Prostate gland (tissue), 2 donors: Measurements from ENCODE around the gene GNA12. TPM values are rescaled to one million over a fixed set of nuclear protein-coding genes. Genes with fewer than 3 reads are reported as not detected.

Experiments
- DNase-seq: peaks from one replicate; pipeline ENCODE4 v3.0.0-alpha.2; 2019; ENCODE audit warnings: low spot score
- H3K27ac ChIP-seq, 2 donors: fragments of 200-600 bp; sonication (generic); 2 replicates each; pipeline ENCODE4 v1.5.1; 2017 to 2019
- H3K27me3 ChIP-seq: fragments of 200-600 bp; sonication (generic); replicated peaks from 2 replicates; pipeline ENCODE4 v1.5.1; 2019; ENCODE audit not compliant: insufficient read depth
- H3K36me3 ChIP-seq, 2 donors: fragments of 200-600 bp; sonication (generic); 1 replicate in 1 of 2; 2 replicates in 1 of 2; pipeline versions ENCODE4 v1.5.1 to v1.8.1; 2017 to 2019
- H3K4me1 ChIP-seq: fragments of 200-600 bp; sonication (generic); replicated peaks from 2 replicates; pipeline ENCODE4 v1.5.1; 2019
- H3K4me3 ChIP-seq, 2 donors: fragments of 200-600 bp; sonication (generic); 2 replicates each; pipeline ENCODE4 v1.5.1; 2017 to 2019
- H3K9me3 ChIP-seq: fragments of 200-600 bp; sonication (generic); 2 replicates; pipeline ENCODE4 v1.5.1; 2017
- POLR2A ChIP-seq: fragments of 450-650 bp; IDR thresholded peaks from one replicate; pipeline ENCODE4 v1.6.1; 2016; ENCODE audit warnings: antibody characterized with exemption, mild to moderate bottlenecking
- POLR2AphosphoS5 ChIP-seq: sonication (generic); formaldehyde crosslinking; IDR thresholded peaks from one replicate; pipeline ENCODE4 v1.6.1; 2017; ENCODE audit warnings: antibody characterized with exemption
- WGBS: methylation state at CpG from one replicate; pipeline ENCODE4 v1.1.5; 2018; 5-methylcytosine and 5-hydroxymethylcytosine counted together
- intact Hi-C: fragments of 100-400 bp; cut with DNase I; formaldehyde crosslinking; loops from one replicate; pipeline ENCODE4 v1.14.2; 2022
- total RNA-seq, 2 donors: library from RNA; depleted of rRNA; stranded (reverse); fragments of >200 nt; gene quantifications; one replicate each; pipeline ENCODE4 v1.1.0, GENCODE V29; 2016
- TF ChIP-seq, protein P1 (sequence below), 4 experiments: fragments of 200-600 bp in 2 of 4; fragments of 450-650 bp in 2 of 4; sonication (generic) in 2 of 4; IDR thresholded peaks; 1 replicate in 3 of 4; 2 replicates in 1 of 4; pipeline ENCODE4 v1.5.1; 2016 to 2019; ENCODE audit warnings: antibody characterized with exemption in 4 of 4, mild to moderate bottlenecking in 2 of 4, moderate library complexity in 2 of 4

The GNA12 gene
- total RNA-seq, 2 donors from 2014 or later = 22.6 to 102 TPM

DNA sequence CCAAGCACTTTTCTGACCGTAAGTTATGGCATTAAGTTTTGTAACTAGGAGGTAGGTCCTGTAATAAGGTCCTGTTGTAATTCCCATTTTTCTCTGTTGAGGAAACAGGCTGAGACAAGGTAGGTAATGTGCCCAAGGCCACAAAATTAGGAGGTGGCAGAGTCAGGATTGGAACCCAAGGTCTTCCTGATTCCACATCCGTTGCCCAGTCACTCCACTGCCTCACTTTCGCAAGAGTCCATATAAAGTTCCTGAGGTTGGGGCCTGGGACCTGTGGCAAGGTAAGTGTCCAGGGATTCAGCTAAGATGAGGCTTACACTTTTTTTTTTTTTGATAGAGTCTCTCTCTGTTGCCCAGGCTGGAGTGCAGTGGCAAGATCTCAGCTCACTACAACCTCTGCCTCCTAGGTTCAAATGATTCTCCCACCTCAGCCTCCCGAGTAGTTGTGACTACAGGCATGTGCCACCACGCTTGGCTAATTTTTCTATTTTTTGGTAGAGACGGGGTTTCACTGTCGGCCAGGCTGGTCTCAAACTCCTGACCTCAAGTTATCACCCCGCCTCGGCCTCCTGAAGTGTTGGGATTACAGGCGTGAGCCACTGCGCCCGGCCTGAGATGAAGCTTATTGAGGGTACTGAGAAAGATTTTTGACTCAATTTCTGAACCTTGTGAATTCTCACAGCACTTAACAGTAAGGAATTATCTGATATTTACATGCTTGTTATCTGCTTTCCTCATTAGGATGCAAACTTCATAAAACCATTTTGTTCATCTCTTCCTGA lies 20.3 kb upstream of the GNA12 start:
- TF ChIP-seq, protein P1, sequence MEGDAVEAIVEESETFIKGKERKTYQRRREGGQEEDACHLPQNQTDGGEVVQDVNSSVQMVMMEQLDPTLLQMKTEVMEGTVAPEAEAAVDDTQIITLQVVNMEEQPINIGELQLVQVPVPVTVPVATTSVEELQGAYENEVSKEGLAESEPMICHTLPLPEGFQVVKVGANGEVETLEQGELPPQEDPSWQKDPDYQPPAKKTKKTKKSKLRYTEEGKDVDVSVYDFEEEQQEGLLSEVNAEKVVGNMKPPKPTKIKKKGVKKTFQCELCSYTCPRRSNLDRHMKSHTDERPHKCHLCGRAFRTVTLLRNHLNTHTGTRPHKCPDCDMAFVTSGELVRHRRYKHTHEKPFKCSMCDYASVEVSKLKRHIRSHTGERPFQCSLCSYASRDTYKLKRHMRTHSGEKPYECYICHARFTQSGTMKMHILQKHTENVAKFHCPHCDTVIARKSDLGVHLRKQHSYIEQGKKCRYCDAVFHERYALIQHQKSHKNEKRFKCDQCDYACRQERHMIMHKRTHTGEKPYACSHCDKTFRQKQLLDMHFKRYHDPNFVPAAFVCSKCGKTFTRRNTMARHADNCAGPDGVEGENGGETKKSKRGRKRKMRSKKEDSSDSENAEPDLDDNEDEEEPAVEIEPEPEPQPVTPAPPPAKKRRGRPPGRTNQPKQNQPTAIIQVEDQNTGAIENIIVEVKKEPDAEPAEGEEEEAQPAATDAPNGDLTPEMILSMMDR (IDR thresholded peaks at IDR 0.05) = no peak
- no peak for TF ChIP-seq POLR2A
- no peak for TF ChIP-seq POLR2AphosphoS5
- whole genome bisulfite sequencing = 92% methylated on average over 12 of the region's 12 CpGs

GRCh38 chr7:2863461-2864066 lies 19.5 kb upstream of the GNA12 start:
- 52% methylated on average over 17 of the region's 18 CpGs for WGBS
- H3K4me3 ChIP-seq = no peak overlapping the region
- intact Hi-C loops = loop anchor here (10.0 kb wide), 1 partner anchor 291 kb away; no protein-coding TSS in a partner anchor

More for the DNA sequence above, 20.3 kb upstream of the GNA12 start:
- no peaks in the 10 kb centered on the region for H3K9me3 ChIP-seq
- no peaks in the 10 kb centered on the region for H3K4me1 ChIP-seq
- intact Hi-C loops = loop anchor here (10.0 kb wide), 1 partner anchor 290 kb away; no protein-coding TSS in a partner anchor
- no peak for DNase-seq
- H3K4me3 ChIP-seq = no peak overlapping the region
- no peaks in the 10 kb centered on the region for H3K36me3 ChIP-seq
- no peaks in the 10 kb centered on the region for H3K27me3 ChIP-seq
- H3K27ac ChIP-seq = peak overlapping the region; percentile 49 to 65

GRCh38 chr7:2862831-2863361 lies 18.8 kb upstream of the GNA12 start:
- H3K27ac ChIP-seq = peak overlapping the region; percentile 49 to 65
- no peaks in the 10 kb centered on the region for H3K4me1 ChIP-seq
- WGBS = 81% methylated on average over 22 of the region's 22 CpGs
- intact Hi-C loops = loop anchor here (10.0 kb wide), 1 partner anchor 292 kb away; no protein-coding TSS in a partner anchor
- H3K36me3 ChIP-seq = no peaks in the 10 kb centered on the region
- H3K27me3 ChIP-seq = no peaks in the 10 kb centered on the region
- no peaks in the 10 kb centered on the region for H3K9me3 ChIP-seq
- no peak overlapping the region for H3K4me3 ChIP-seq
- DNase-seq = no peak
- TF ChIP-seq POLR2AphosphoS5 (no peak), POLR2A (no peak)
- TF ChIP-seq, protein P1 (IDR thresholded peaks at IDR 0.05) = no peak

More at GRCh38 chr7:2863461-2864066, 19.5 kb upstream of the GNA12 start:
- Histone ChIP-seq H3K27me3 (no peaks in the 10 kb centered on the region), H3K36me3 (no peaks in the 10 kb centered on the region), H3K4me1 (no peaks in the 10 kb centered on the region), H3K27ac (peak overlapping the region; percentile 49 to 65), H3K9me3 (no peaks in the 10 kb centered on the region)
- TF ChIP-seq POLR2A (no peak), POLR2AphosphoS5 (peak; percentile 20)
- TF ChIP-seq, protein P1 (IDR thresholded peaks at IDR 0.05) = no peak
- no peak for DNase-seq

DNA sequence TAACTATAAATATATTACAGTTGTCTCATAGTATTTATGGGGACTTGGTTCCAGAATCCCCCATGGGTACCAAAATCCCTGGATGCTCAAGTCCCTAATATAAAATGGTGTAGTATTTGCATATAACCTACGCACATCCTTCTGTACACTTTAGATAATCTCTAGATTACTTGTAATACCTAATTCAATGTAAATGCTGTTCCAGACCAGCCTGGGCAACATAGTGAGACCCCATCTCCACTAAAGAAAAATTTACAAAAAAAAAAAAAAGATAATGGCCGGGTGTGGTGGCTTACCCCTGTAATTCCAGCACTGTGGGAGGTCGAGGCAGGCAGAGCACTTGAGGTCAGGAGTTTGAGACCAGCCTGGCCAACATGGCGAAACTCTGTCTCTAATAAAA lies 17.4 kb upstream of the GNA12 start:
- DNase-seq = no peak
- no peak overlapping the region for H3K27ac ChIP-seq
- no peaks in the 10 kb centered on the region for H3K27me3 ChIP-seq
- TF ChIP-seq POLR2AphosphoS5 (no peak), POLR2A (no peak)
- TF ChIP-seq, protein P1 (IDR thresholded peaks at IDR 0.05) = no peak
- no peaks in the 10 kb centered on the region for H3K9me3 ChIP-seq
- H3K4me1 ChIP-seq = no peaks in the 10 kb centered on the region
- H3K36me3 ChIP-seq = no peaks in the 10 kb centered on the region
- whole genome bisulfite sequencing = 94% methylated on average over 4 of the region's 4 CpGs
- no peak overlapping the region for H3K4me3 ChIP-seq
- intact Hi-C loops = loop anchor here (10.0 kb wide), 1 partner anchor 293 kb away; no protein-coding TSS in a partner anchor
